Measurements from ENCODE around the gene ADI1.

The ADI1 gene

DNA sequence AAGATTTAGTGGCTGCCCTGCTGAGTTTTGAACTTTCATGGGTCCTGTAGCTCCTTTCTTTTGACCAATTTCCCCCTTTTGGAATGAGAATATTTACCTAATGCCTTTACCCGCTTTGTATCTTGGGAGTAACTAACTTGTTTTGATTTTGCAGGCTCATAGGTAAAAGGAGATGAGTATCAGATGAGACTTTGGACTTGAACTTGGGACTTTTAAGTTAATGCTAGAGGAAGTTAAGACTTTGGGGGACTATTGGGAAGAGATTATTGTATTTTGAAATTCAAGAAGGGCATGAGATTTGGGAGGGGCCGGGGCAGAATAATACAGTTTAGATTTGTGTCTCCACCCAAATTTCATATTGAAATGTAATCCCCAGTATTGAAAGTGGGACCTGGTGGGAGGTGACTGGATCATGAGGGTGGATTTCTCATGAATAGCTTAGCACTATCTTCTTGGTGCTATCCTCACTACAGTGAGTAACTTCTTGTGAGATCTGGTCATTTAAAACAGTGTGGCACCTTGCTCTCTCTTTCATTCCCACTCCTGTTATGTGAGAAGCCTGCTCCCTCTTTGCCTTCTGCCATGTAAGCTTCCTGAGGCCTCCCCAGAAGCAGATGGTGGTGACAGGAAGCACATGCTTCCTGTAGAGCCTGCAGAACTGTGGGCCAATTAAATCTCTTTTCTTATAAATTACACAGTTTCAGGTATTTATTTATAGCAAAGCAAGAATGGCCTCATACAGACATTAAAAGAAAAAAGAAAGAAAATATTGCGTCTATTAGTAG is 6.1 kb downstream of the ADI1 start:
- peaks cover 27% of the 10 kb centered on the region for H3K79me2 ChIP-seq (ENCODE audit: low read length)
- H3K9me2 ChIP-seq (replicated peaks; ENCODE audit: insufficient read depth, low read length) = no peaks in the 10 kb centered on the region
- H3K4me1 ChIP-seq (ENCODE audit: low read length) = peaks cover 13% of the 10 kb centered on the region
- H3K9me3 ChIP-seq (replicated peaks; ENCODE audit: insufficient read depth, low read length) = no peaks in the 10 kb centered on the region
- H3F3A ChIP-seq (ENCODE audit: insufficient read depth, low read length) = no peaks in the 10 kb centered on the region
- H3K4me3 ChIP-seq (ENCODE audit: low read length) = no peak overlapping the region
- no peaks in the 10 kb centered on the region for H4K20me1 ChIP-seq (ENCODE audit: insufficient read depth, low read length)
- H3K9ac ChIP-seq (ENCODE audit: low read length) = no peak overlapping the region
- no peak for DNase-seq
- H3K4me2 ChIP-seq (ENCODE audit: low read depth, low read length) = no peak overlapping the region; the same call in 1 of the 2 replicates
- TF ChIP-seq, protein P1, sequence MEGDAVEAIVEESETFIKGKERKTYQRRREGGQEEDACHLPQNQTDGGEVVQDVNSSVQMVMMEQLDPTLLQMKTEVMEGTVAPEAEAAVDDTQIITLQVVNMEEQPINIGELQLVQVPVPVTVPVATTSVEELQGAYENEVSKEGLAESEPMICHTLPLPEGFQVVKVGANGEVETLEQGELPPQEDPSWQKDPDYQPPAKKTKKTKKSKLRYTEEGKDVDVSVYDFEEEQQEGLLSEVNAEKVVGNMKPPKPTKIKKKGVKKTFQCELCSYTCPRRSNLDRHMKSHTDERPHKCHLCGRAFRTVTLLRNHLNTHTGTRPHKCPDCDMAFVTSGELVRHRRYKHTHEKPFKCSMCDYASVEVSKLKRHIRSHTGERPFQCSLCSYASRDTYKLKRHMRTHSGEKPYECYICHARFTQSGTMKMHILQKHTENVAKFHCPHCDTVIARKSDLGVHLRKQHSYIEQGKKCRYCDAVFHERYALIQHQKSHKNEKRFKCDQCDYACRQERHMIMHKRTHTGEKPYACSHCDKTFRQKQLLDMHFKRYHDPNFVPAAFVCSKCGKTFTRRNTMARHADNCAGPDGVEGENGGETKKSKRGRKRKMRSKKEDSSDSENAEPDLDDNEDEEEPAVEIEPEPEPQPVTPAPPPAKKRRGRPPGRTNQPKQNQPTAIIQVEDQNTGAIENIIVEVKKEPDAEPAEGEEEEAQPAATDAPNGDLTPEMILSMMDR (IDR thresholded peaks at IDR 0.05; ENCODE audit: low read length) = no peak
- no peak for TF ChIP-seq EZH2phosphoT487 (IDR thresholded peaks at IDR 0.05; ENCODE audit: low read length)
- TF ChIP-seq EZH2 (optimal IDR thresholded peaks at IDR 0.05; ENCODE audit: low read depth, low read length) = no peak
- H2AFZ ChIP-seq (ENCODE audit: low read length) = no peak overlapping the region
- peaks cover 9% of the 10 kb centered on the region for H3K36me3 ChIP-seq (replicated peaks; ENCODE audit: insufficient read depth, low read length)
- no peaks in the 10 kb centered on the region for H3K27me3 ChIP-seq (replicated peaks; ENCODE audit: insufficient read depth, low read length)
- H3K27ac ChIP-seq (ENCODE audit: low read length) = no peak overlapping the region

DNA sequence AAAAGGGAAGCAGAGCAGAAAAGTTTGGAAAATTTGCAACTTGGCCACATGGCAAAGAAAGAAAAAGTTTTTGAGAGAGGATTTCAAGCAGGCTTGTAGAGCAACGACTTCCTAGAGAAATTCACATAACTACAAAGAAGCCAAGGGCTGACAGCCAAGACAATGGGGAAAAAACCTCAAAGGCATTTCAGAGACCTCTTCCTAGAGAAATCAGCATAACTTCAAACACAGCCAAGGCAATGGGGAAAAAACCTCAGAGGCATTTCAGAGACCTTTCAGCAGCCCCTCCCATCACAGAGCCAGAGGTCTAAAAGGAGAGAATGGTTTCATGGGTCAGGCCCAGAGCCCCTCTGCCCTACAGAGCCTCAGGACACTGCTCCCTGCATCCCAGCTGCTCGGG is 7.2 kb downstream of the ADI1 start:
- Histone ChIP-seq H3K79me2 (ENCODE audit: low read length) (peaks cover 24% of the 10 kb centered on the region), H3K4me2 (ENCODE audit: low read depth, low read length) (no peak overlapping the region), H3K36me3 (replicated peaks; ENCODE audit: insufficient read depth, low read length) (peaks cover 9% of the 10 kb centered on the region), H3K27ac (ENCODE audit: low read length) (no peak overlapping the region), H3K4me3 (ENCODE audit: low read length) (no peak overlapping the region), H3K27me3 (replicated peaks; ENCODE audit: insufficient read depth, low read length) (no peaks in the 10 kb centered on the region), H3K9me3 (replicated peaks; ENCODE audit: insufficient read depth, low read length) (no peaks in the 10 kb centered on the region), H3K4me1 (ENCODE audit: low read length) (peaks cover 13% of the 10 kb centered on the region), H3K9ac (ENCODE audit: low read length) (no peak overlapping the region), H4K20me1 (ENCODE audit: insufficient read depth, low read length) (no peaks in the 10 kb centered on the region), H2AFZ (ENCODE audit: low read length) (no peak overlapping the region), H3K9me2 (replicated peaks; ENCODE audit: insufficient read depth, low read length) (no peaks in the 10 kb centered on the region), H3F3A (ENCODE audit: insufficient read depth, low read length) (no peaks in the 10 kb centered on the region)
- no peak for TF ChIP-seq EZH2phosphoT487 (IDR thresholded peaks at IDR 0.05; ENCODE audit: low read length)
- TF ChIP-seq EZH2 (optimal IDR thresholded peaks at IDR 0.05; ENCODE audit: low read depth, low read length) = no peak
- TF ChIP-seq, protein P1 (IDR thresholded peaks at IDR 0.05; ENCODE audit: low read length) = no peak
- no peak for DNase-seq

DNA sequence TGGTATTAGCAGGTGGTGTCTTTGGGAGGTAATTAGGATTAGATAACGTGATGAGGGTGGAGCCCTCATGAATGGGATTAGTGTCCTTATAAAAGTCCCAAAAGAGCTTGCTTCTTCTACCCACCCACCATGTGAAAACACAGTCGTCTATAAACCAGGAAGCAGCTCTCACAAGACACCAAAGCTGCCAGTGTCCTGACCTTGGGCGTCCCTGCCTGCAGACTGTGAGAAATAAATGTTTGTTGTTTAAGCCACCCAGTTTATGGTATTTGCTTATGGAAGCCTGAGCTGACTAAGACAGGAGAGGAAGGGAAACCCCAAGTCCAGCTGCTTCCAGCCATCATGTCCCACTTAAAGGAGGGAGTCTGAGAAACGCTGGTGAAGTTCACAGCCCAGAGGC is 13.6 kb downstream of the ADI1 start:
- TF ChIP-seq, protein P1 (IDR thresholded peaks at IDR 0.05; ENCODE audit: low read length) = no peak
- TF ChIP-seq EZH2phosphoT487 (IDR thresholded peaks at IDR 0.05; ENCODE audit: low read length) = no peak
- TF ChIP-seq EZH2 (optimal IDR thresholded peaks at IDR 0.05; ENCODE audit: low read depth, low read length) = no peak
- Histone ChIP-seq H3K9me3 (replicated peaks; ENCODE audit: insufficient read depth, low read length) (no peaks in the 10 kb centered on the region), H3K79me2 (ENCODE audit: low read length) (peaks cover 50% of the 10 kb centered on the region), H3K9me2 (replicated peaks; ENCODE audit: insufficient read depth, low read length) (no peaks in the 10 kb centered on the region), H3F3A (ENCODE audit: insufficient read depth, low read length) (no peaks in the 10 kb centered on the region), H3K4me2 (ENCODE audit: low read depth, low read length) (no peak overlapping the region), H3K4me1 (ENCODE audit: low read length) (no peaks in the 10 kb centered on the region), H2AFZ (ENCODE audit: low read length) (no peak overlapping the region), H3K27ac (ENCODE audit: low read length) (no peak overlapping the region), H4K20me1 (ENCODE audit: insufficient read depth, low read length) (no peaks in the 10 kb centered on the region), H3K4me3 (ENCODE audit: low read length) (no peak overlapping the region), H3K9ac (ENCODE audit: low read length) (no peak overlapping the region), H3K36me3 (replicated peaks; ENCODE audit: insufficient read depth, low read length) (peaks cover 8% of the 10 kb centered on the region; the same call in 1 of the 2 replicates), H3K27me3 (replicated peaks; ENCODE audit: insufficient read depth, low read length) (no peaks in the 10 kb centered on the region)
- DNase-seq = no peak

Data from MM.1S (cell line).